Suprapubic skin (tissue), 3 donors: ENCODE data around the gene IFNA8.

Experiments used
- EP300 ChIP-seq: sonication (generic); formaldehyde crosslinking; IDR thresholded peaks from one replicate; pipeline ENCODE4 v1.6.1; 2017; ENCODE audit warnings: antibody characterized with exemption
- POLR2A ChIP-seq, 2 donors: fragments of 450-650 bp; IDR thresholded peaks; one replicate each; pipeline ENCODE4 v1.6.1; 2017; ENCODE audit warnings: antibody characterized with exemption in 2 of 2, mild to moderate bottlenecking in 2 of 2, moderate library complexity in 2 of 2
- TF ChIP-seq, protein P1 (sequence below), 2 donors: fragments of 200-600 bp in 1 of 2; fragments of 450-650 bp in 1 of 2; sonication (generic) in 1 of 2; IDR thresholded peaks; one replicate each; pipeline ENCODE4 v1.5.1; 2016 to 2019; ENCODE audit warnings: antibody characterized with exemption in 2 of 2, mild to moderate bottlenecking in 1 of 2, moderate library complexity in 1 of 2

DNA sequence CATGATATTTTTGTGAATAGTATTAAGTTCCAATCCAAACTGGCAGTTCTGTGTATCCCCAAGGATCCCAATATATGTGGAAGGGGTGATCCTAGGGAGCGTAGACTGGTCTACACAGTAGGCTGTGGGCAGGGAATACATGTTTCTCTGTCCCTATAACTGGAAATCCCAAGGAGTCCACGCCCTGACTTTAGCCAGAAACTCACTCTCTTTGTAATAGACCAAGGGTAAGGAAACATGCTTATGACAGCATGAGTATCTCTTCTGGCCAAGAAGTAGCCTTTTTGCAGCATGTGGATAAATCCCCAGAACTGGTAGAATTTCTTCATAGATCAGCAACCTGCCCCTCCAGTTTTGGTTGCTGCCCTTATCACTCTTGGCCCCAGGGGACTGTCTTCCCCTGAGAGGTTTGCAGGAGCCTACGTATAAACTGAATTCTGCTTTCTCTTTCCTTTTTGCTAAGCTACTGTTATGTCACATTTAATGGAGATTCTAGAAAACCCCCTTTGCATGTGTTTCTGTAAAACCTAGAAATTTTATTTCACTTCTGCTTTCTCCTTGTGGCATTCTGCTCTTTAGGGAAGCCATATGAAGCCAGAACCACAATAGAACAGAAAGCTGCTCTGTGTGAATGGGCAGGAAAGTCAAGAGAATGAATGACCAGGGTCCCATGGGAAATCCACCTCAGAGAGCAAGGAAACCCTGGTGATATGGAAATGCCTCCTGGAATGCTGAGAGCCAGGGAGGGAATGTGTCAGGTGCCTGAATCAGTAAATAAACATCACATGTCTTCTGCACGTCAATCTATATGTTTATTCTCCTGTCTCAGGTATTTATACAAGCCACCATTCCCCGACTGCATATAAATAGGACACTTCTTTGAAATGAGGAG lies 27.2 kb upstream of the IFNA8 start:
- TF ChIP-seq, protein P1, sequence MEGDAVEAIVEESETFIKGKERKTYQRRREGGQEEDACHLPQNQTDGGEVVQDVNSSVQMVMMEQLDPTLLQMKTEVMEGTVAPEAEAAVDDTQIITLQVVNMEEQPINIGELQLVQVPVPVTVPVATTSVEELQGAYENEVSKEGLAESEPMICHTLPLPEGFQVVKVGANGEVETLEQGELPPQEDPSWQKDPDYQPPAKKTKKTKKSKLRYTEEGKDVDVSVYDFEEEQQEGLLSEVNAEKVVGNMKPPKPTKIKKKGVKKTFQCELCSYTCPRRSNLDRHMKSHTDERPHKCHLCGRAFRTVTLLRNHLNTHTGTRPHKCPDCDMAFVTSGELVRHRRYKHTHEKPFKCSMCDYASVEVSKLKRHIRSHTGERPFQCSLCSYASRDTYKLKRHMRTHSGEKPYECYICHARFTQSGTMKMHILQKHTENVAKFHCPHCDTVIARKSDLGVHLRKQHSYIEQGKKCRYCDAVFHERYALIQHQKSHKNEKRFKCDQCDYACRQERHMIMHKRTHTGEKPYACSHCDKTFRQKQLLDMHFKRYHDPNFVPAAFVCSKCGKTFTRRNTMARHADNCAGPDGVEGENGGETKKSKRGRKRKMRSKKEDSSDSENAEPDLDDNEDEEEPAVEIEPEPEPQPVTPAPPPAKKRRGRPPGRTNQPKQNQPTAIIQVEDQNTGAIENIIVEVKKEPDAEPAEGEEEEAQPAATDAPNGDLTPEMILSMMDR (IDR thresholded peaks at IDR 0.05): no peak
- TF ChIP-seq POLR2A (IDR thresholded peaks at IDR 0.05) (no peak), EP300 (no peak)
